OCI-LY3 (cell line): ENCODE results near the gene TTYH3.
A peak's percentile ranks its signal among the peaks of the same experiment; 100 is the strongest.

Source experiments
- CTCF ChIP-seq: fragments of 200-600, 300-600 bp; sonication (generic); IDR thresholded peaks from 2 replicates; pipeline ENCODE4 v1.5.1; 2014; ENCODE audit warnings: antibody characterized with exemption, low read length, low read depth
- EZH2phosphoT487 ChIP-seq: fragments of 200-600 bp; shearing (Covaris generic); IDR thresholded peaks from 2 replicates; pipeline ENCODE4 v1.6.1; 2018; ENCODE audit warnings: antibody characterized with exemption, mixed run types, low read depth

DNA sequence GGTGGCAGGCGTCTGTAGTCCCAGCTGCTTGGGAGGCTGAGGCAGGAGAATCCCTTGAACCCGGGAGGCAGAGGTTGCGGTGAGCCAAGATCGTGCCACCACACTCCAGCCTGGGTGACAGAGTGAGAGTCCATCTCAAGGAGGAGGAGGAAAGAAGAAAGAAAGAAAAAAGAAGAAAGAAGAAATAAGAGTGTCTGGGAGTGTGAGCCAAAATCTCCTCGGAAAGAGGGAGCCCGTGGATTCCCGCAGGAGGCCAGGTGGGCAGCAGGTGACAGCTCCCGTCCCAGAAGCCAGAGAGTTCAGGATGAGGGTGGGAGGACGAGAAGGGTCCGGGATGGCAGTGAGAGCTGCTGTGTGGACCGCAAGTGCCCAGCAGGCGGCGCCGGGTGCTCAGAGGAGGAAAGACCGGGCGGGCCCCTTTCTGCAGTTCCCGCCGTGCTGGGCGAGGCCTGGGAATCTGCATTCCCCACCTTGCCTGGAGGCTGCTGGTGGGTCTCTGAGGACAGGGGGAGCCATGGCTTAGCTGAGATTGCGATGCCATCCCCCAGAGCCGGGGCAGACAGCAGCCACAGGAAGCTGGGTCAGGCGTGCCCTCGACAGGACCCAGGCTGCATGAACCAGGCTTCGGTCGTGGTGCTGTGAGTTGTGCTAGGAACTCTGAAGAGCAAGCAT is 39.1 kb downstream of the TTYH3 start:
- TF ChIP-seq CTCF (peak; percentile 69), EZH2phosphoT487 (no peak)
